HG02571 (cell line): ENCODE data around the gene FZD7.

Experiments
- ATAC-seq: cut with Tn5 transposase; IDR thresholded peaks from one replicate; pipeline ENCODE4 v1.9.1; 2021; ENCODE audit warnings: mild to moderate bottlenecking, moderate library complexity; ENCODE audit not compliant: unreplicated experiment

Gene FZD7

GRCh38 chr2:202033317-202034248, at the start of gene FZD7:
Gene FZD7 (plus strand): TSS chr2:202033855. CDS start chr2:202034648, 793 bp downstream.
- ATAC-seq, result peak; percentile 79

GRCh38 chr2:201984333-201984732, 49.3 kb upstream of the FZD7 start:
- no peak for ATAC-seq

DNA sequence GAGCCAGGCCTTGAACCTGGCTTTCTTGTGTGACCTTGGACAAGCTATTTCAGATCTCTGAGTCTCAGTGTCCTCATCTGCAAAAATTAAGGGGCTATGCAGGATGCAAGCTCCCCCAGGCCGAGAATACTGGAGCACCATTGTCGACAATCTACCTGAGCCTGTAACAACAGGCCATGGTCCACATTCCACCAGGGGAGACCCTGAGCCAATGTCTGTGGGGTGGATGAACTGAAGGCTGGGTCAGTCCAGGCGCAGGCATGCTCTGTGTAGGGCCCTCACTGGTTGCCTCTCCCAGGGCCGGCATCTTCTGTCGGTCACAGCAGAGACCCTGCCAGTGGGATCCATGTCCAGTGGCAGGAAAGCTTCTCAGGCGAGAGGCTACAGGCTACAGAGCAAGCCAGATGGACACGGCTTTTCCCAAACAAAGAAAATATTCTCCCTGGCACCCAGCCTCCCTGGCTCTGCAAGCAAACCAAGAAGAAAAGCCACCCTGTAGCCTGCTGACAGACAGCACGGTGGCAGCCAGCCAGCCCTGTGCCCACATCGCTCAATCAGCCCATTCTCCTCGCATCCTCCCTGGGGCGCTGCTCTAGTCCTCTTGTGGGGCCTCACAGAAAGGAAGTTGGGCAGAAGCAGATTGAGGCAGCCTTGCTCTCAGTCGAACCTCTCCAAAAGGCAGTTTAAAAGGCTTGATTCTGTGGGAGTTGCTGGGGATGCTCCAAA, 48.7 kb upstream of the FZD7 start:
- ATAC-seq, result no peak

- no peak for ATAC-seq
These were observed 47.8 kb upstream of the FZD7 start for GRCh38 chr2:201985728-201986462.

- no peak for ATAC-seq
These were observed 47.3 kb upstream of the FZD7 start for GRCh38 chr2:201986463-201986735.

- no peak for ATAC-seq
These were observed 46.2 kb upstream of the FZD7 start for GRCh38 chr2:201987426-201987825.

GRCh38 chr2:201990069-201990468, 43.6 kb upstream of the FZD7 start:
- no peak for ATAC-seq

GRCh38 chr2:201992960-201993359, 40.7 kb upstream of the FZD7 start:
- ATAC-seq, result no peak

DNA sequence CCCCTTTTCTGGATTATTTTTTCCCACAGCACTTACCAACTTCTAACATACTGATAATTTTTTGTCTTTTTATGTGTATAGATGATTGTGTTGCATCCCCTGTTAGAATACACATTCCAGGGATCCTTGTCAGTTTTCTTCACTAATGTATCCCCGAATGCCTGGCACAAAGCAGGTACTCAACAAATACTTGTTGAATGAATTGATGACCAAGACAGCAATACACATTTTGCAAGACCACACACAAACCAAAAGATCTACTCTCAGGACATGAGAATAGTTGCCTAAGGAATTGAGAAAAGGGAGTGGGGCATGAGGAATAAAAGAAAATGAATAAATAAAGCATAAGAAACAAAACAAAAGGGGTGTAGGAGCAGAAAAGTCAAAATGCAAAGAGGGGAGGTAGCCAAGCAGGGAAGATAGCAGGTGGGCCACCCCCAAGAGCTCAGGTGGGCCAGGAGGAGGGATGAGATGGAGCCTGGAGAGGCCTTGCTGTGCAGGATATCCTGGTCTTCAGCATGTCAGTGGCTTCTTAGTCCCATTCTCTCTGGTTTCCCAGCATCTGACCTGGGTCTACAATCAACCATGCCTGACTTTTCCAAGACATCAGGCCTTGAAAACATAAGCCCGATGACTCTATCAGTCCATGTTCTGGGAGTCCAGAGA, 38.5 kb upstream of the FZD7 start:
- ATAC-seq, result no peak

- no peak for ATAC-seq
These were observed 37.6 kb upstream of the FZD7 start for GRCh38 chr2:201996006-201996405.

GRCh38 chr2:201996679-201997314, 36.9 kb upstream of the FZD7 start:
- ATAC-seq, result no peak

DNA sequence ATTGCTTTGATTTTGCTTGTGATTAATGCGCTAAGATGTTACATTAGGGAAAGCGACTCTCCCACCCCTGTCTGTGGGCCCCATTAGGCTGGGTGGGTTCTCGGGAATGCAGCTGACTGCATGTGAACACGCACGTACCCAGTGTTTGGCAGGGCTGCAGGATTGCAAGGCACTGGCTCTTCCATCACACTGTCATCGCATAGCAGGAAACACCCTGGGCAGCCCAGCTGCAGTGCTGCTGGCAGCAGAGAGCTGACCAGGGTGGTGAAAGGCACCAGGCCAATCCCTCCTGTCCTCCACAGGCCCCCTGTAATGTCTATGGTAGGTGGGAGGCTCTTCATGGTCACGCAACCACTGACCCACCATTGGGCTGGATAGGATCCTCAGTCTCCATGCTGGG, 34.4 kb upstream of the FZD7 start:
- ATAC-seq, result no peak

GRCh38 chr2:202001826-202002225, 31.8 kb upstream of the FZD7 start:
- no peak for ATAC-seq

DNA sequence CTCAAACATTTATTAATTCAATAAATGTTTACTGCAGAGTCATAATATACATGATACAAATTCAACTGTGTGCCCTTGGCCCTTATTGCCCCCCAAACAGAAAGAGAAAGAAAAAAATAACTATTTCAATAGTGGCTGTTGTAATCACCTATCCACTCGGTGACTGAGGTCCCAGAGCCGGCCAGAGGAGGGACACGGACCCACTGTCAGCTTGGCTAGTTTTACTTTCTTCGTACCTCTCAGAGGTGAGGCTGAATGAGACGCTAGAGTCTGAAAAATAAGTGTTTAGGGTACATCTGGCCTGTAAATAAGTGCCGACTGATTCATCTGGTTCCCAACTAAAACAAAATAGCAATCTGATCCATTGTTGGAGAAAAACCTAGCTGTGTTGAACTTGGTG, 31.3 kb upstream of the FZD7 start:
- ATAC-seq, result no peak

GRCh38 chr2:202005272-202005887, 28.3 kb upstream of the FZD7 start:
- no peak for ATAC-seq

DNA sequence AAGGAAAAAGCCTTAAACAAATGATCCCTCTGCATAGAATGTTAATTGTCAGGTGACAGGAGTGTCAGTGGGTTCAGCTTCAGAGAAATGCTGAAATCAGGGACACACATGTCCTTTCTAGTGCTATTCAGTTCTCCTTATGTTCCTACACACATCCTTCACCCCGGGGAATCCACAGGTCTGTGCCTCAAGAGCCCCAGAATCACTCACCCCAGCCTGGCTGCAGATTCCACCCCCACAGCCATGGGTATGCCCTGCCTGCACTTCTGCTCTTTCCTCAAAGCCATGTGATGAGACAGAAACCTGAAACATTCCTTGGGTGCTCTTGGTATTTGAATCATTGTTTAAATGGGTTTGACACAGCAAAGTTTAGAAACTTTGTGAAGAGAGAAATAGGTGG, 27.4 kb upstream of the FZD7 start:
- ATAC-seq, result no peak

- no peak for ATAC-seq
These were observed 26.4 kb upstream of the FZD7 start for GRCh38 chr2:202007015-202007982.

DNA sequence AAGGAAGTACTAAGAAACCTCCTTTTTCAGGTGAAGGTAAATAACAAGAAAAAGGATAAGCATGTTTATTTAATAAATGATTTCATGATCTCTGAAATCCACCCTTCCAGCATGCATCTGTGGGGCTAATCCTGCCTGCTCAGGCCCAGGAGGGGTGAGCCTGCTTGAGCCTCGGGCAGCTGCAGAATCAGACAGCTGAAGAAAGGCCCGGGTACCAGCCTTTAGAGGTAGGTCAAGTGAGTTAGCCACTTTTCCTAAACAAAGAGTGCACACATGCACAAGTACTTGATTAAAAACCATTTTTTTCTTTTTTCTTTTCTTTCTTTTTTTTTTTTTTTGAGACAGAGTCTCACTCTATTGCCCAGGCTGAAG, 25.7 kb upstream of the FZD7 start:
- ATAC-seq, result no peak

DNA sequence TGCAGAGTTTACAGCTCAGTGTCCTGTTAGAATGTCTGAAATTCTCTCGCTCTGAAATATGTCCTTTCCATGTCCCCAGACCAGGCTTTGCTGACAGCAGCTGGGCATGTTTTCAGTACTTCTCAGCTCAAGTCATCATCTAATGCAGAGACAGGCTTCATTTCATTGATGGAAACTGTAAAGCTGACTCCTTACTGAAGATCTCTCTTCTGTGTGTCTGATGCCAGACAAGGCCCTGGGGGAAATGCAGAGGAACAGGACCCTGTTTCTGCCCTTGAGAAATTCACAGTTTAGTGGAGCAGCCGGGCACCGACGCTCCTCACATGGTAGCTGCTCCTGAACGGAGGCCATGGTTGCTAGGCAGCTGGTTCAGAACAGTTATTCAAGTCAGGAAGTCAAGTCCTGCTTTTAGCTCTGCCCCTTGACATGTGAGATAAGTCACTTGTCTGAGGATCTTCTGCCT, 24.6 kb upstream of the FZD7 start:
- no peak for ATAC-seq
